ENCODE results near the gene LPP.
A peak's percentile ranks its signal among the peaks of the same experiment; 100 is the strongest.

LPP gene

DNA sequence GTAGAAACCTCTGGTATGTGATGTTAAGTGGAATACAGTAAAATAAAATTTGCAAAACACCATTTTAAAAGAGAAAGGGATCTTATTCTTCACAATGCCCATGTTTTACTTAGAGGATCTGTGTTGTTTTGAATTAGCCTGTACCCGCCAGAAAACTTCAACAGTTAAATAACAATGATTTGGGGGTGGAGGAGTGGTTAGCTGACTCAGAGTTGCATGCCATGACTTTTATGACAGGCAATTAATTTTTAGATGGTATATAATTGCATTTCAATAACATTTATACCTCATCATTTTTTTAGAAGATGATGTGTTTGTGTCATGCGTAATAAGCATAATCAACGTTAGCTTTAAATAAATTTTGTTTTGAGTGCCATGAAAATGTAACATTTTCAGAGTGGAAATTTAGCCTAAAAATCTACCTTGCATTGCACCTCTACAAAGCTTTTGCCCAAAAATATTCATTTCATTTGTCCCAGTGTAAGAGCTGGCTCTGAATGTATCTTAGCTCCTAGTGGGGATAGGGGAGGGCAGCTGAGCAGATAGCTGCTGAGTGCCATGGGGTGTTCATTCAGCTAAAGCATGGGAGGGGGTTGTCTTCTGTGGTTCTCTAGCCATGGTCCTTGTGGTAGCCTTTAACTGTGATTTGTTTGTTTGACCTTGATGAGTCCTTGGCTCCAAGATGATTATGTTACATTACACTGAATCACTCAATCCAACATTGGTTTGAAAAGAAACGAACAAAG lies 379.8 kb downstream of the LPP start:
- DNase-seq, result no peak

DNA sequence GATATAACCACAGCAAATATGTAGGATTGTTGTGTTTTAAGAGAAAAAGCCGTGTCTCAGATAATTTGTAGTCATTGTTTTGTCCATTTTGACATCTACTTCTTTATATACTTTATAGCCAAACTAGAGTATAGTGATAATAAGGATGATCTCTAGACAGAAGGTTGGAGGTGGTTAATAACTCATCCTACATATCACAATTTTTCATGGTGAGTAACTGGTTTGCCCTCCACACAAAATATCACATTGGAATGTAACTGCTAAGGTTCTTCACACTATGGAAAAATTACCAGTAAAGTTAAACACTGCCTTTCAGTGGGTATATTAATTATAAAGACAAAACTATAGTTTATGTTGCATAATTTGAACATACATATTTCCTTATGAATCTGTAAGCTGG lies 380.7 kb downstream of the LPP start:
- no peak for DNase-seq

DNA sequence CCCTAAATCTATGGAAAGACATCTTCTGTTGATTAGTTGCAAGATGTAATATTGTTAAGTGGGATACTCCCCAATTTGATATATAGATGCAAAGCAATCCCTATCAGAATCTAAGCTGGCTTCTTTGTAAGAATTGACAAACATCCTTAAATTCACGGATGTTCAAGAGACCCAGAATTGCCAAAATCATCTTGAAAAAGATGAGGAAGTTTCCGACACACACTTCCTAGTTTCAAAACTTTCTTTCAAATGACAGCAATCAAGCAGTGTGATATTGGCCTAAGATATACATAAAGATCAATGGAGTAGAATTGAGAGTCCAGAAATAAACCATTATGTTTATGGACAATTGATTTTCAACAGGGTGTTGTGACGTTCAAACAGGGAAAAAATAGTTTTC lies 383.6 kb downstream of the LPP start:
- DNase-seq, result no peak

DNA sequence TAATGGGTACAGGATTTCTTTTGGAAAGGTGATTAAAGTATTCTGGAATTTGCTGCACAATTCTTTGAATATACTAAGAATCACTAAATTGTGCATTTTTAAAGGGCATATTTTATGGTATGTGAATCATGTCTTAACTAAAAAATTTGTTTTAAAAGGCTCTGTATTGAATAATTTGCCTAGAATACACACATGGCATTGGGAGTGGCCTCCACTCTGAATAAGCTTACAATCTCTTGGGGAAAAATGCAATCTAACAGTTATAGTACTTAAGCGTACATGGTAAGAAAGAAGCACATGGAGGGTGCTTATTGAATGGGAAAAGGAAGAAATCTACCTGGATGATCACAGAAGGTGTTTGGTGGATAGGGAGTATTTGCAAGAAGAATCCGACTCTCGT lies 385.1 kb downstream of the LPP start:
- no peak for DNase-seq

DNA sequence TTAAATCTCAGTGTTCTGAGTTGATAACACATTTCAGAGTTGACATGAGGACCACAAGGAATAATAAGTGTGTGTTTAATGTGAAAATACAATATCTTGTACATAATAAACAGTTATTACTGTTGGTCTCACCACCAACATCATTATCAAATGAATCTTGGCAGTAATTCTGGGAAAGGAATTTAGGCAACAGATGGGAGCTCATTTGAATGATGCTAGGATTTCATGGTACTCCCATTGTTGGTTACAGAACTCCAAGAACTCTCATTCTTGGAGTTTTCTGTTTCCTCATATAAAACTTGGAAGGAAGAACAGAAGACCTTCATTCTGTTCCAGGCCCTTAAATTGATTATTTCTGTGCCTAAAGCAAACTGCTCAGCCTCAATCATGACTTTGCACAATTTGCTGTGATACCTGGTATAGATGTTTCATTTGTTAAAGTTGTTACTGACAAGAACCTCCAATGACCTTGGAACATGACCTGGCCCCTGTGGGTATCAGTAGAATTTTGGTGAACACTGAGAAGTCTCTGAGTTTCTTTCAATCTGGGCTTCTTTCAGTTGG lies 385.8 kb downstream of the LPP start:
- DNase-seq, result no peak

DNA sequence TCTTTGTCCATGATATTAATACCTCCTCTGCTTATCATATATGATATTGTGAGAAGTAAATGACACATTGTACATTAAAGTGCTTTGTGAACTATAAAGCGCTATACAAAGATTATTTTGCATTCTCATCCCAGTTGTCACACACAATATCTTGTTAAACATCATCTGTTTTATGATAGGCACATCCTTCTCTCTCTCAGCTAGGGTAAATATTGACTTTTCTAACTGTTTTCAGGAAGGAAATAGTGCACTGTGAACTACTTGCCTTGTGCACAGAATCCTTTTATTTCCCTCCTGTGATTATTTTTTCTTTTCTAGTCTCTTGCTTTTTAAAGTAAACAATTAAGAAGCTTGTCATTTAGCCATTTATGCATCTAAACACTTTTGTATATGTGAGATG lies 388.2 kb downstream of the LPP start:
- DNase-seq, result no peak

DNA sequence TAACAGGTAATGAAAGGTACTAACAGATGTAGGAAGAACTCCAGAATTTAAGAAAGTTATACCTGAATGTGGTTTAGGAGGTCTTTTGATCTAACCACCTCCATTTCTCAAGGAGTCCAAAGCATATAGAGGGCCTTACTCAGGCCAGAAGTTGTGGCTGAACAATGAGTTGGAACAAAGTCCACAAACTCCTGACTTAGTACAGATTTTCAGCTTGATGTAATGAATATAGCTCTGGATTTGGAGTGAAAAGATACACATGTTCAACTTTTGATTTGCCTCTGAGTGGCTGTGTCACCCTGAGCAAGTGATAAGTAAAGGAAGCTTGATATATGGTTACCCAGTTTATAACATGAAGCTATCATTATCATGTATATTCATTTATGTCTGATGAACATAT lies 390.1 kb downstream of the LPP start:
- no peak for DNase-seq

DNA sequence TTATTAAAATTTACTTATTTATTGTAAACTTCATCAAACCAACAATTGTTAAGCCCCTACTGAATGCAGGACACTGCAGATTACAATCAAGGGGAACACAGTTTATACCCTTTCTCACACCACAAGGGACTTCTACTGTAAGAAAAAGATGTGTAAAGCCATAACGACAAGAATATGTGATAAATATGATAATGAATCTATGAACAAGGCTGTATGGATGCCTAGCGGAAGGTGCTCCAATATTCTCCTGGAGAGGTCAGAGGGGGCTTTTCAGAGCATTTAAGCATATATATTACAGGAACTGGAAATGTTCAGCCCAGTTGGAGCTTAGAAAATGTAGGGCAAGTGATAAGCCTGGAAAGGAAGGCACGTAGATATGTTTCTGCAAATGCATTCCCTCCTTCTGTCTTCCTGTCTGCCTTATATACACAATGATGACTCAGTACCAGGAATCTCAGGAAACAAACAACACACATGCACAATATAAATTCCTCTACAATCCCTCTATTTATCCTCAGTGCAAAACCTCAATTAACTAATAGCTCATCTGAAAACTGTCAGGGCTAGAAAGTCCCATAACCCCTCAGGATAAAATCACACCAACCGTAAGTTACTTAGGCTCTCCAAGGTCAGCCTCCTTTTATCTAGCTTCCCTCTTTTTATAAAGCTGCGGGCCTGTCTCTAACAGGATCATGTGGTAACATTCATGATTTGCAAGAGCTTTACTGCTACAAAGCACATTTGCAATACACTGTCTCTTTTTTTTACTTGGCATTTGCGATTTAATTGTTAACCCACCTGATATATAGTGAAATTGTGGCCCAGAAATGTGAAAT lies 393.1 kb downstream of the LPP start:
- DNase-seq, result no peak

DNA sequence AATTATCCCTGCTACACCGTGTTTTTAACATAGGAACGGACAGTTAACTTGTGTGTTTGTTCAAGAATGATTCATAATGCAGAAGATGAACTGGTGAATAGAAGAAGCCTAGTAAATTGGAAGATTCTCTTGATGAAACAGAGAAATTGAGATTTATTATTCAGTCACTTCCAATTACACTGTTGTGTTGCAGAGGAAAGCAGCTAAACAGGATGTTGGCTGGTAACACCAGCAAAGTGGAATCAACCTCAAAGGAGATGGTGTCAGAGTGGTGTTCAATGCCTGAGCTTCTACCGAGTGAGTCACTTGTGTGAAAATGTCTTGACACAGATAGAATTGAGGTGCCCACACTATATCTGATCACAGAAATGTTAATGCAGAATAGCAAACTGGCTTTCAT lies 399.6 kb downstream of the LPP start:
- DNase-seq, result no peak

DNA sequence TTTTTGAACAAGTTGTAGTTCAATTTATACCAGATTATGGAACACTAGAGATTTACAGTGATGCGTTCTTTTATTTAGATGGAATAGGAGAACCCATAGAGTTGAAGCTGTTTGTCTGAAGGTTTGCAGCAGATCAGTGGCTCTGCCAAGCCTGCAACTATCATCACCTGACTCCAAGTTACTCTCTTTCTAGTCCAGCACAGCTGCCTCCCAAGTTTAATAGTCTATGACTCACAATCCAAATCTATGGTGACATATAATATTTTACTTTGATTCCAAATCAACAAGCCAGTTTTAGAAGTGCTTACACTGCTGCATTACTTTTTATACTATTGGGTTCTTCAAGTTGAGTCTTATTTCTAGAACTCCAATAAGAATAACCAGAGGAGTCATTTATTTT lies 400.4 kb downstream of the LPP start:
- no peak for DNase-seq

DNA sequence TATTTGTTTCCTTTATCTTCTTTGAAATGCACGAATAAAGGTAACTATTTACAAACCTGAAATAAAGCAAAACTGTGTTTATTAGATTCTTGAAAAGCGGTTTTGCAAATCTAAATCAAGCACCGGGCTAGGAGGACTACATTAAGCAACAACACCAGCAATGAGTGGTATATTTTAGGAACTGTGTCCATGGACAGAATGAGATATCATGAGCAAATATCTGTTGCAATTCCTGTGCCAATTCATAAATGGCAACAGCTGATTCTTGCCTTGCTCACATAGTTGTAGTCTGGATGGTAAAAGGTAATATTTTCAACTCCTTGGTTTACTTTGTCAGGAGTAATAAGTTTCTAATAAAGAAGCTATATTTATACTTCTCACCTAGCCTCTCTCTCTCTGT lies 403.3 kb downstream of the LPP start:
- no peak for DNase-seq

DNA sequence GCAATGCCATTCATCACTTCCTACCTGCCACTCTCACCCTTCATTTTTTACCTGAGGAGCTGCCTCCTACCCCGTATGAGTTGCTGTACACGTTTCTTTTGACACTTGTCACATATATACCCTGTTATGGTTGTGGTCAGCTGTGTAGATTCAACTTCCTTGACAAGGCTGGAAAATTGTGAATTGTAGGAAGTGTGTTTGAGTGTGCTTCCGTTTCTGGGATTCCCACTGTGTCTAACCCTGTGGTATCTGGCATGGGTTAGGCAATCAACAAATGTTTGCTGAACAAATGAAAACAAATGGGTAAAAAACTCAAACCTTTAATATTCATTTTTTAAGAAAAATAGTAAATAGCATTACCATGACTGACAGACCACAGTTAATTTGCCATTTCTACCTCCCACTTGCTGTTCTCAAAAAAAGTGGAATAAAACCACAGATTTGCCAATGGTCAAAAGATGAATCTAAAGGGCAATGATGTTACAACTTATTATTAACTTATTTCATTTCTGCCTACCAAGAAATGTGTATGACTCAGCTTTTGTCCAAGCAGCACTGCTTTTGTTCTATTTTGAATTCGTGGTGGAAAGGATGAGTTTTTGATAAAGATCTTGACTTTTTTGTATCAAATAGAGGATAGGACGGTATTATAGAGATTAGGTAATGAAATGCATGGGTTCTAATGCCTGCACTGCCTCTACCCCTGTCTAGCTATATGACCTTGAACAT lies 404.6 kb downstream of the LPP start:
- no peak for DNase-seq

DNA sequence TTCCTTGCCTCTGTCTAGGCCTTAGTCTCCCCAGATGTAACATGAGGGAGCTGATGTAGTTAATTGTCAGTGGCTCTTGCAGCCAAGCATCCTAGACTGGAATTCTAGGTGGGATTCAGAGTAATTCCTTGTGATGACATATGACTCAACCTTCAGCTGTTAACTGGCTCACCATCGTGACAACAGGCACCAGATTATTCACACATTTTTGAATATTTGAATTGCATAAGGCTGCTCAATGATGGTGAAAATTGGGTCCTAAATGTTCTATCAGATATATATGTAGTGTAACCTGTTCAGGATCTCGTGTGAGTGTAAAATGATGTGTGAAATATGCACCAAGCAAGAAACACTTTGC lies 405.1 kb downstream of the LPP start:
- DNase-seq, result no peak

DNA sequence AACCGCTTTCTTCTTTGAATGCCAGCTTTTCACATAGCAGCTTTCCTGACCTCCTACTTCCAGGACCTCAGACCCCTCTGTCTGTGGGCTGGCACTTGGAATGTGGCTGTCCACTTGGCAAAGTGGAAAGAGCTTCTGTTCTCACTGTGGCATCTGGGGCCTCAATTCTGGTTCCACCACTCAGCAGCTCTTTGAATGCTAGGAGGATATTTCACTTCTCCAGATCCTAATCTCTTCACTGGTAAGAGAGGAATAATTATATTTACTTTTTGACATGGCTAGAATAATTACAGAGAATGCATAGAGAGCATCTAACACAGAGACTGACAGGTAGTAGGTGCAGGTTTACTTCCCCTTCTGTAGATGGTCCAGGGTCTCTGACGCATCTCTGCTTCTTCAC lies 405.9 kb downstream of the LPP start:
- no peak for DNase-seq

DNA sequence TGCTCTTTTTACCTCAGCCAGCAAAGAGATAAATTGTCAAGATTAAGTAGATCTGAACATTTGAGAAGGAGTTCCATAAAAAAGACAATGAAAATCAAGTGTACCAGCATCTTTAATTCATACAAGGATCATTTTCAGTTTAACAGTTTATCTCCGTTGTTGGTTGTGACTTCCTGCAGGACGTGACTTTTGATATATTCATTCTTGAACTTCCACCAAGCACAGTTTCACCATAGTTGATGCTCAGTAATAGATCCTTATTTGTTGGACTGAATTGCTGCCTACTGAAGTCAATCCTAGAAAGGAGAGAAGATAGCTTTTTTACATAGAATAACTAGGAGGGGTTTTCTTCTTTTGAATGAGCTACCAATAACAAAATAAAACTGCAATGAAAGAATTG lies 408.2 kb downstream of the LPP start:
- no peak for DNase-seq

DNA sequence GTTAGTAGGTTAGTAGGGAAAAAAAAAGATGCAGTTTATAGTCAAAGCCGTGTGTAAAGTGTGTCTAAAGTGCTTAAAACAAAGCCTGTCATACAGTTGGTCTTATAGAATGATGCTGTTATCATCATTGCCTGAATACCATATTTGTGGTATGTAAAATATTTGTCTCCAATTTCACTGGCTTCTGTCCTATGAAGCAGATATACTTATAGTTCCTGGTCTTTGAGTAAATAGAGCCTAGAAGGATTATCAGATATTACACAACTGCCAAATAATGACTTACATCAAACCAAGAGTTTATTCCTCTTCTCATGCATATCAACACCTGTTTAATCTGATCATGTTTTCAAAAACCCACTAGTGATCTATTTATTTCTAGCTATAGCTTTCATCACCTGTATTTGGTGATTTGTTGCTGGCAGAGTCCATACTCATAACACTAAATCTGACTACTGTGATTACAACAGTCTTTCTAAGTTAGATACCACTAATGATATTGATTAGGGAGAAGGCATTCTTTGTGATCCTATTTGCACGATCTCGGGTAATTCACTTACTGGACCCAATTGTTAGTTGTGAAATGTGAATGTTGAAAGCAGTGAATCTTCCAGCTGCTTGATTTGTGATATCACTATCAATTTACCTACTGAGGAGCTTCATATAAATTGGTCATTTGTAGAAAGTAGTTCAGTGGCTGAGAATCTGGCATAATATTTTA lies 413.7 kb downstream of the LPP start:
- DNase-seq, result no peak

DNA sequence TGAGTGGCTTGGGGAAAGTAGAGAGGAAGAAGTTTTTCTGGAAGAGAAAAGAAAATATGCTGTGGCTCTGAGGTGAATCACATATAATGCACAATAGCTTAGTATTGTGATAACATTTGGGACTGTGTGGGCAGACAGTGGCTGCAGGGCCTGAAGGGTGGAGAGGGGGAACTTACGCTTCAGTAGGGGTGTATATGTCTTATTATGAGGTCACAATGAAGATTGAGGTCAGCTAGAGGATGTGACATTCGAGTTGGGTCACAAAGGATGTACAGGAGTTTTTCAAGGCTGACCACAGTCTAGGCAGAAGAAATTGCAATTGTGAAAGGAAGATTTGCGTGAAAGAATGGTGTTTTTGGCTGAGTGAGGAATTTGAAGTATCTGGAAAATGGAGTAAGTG lies 414.8 kb downstream of the LPP start:
- DNase-seq, result no peak

DNA sequence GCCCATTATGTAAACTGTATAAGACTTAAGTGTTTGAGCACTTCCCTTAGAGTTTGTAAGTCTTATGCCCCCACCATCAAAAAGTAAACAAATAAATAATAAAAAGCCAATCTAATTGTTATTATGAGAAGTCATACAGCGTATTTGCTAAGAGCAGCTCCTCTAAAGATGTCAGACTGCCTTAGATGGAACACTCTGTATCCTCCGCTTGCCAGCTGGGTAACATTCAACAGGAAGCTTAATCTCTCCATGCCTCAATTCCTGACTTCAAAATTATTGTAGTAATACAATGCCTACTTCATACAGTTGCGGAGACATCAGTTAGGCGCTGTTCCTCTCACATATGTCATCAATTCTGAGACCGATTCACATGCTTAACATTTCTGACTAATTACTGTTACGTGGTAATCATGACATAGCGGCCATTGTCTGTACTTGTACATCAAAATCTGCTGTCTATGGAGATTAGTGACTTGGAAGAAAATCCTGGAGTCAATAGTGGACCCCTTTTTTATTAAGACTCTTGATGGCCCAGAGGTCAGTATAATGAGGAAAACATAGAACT lies 417.7 kb downstream of the LPP start:
- no peak for DNase-seq

DNA sequence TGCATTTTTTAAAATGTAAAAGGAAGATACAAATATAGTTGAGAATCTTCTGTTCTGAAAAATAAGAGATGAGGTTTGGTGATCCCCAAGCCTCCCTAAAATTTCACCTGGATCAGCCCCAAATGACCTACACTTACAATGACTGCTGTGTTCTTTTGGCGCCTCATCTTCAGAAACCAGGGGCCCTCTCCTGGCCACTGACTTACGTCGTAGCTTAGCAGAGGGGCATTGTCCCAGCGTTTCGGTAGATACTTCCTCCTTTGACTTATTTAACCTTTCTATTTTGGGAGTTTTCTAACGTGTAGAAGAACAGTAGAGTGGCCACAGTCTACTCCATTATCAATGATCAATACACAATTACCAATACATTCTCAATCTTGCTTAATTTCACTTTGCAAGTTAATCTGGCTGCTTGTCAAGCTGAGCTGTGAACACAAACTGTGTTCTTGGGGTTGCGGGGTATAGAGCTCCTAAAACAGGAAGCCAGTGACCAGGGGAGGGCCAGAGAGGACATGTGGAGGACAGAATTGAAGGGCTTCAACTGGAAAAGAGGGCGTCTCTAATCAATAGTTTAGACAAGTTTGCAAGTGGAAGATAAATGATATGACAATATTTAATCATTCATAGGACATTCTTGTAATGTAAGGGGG lies 419.5 kb downstream of the LPP start:
- peak; percentile 37 for DNase-seq

DNA sequence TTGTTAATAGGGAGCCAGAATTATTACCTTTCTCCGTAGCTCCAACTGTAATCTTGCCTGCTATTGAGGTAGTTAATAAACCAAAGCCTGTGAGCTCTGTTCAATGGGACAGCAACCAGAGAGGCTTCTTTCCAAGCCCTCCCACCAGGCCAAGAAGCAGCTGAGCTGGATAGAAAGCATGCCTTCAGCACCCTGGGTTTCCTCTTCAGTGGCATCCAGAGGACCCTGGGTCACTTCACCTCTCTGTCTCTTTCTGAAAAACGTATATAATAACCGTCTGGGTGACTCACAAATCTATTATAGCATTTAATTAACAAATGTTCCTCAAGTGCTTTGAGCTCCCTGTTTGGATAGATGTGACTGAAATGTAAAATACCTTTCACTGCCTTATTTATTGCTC lies 420.0 kb downstream of the LPP start:
- no peak for DNase-seq

DNA sequence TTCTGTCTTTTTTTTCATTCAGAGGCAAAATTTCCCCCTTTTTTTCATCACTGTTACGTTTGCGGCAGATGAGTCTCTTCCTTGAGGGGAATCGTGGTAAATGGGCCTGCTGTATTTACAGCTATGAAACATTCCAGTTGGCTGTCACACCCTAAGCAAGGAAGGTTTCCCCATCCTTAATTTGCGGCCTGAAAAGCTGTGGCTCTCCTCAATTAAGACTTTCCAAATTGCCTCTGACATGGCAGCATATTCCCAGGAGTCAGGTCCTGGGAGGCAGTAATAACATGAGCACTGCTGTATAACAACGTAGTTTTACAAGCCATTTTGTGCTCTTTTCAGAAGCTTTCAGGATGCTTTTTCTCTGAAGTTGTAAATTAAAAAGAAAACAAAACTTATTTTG lies 420.9 kb downstream of the LPP start:
- no peak for DNase-seq

DNA sequence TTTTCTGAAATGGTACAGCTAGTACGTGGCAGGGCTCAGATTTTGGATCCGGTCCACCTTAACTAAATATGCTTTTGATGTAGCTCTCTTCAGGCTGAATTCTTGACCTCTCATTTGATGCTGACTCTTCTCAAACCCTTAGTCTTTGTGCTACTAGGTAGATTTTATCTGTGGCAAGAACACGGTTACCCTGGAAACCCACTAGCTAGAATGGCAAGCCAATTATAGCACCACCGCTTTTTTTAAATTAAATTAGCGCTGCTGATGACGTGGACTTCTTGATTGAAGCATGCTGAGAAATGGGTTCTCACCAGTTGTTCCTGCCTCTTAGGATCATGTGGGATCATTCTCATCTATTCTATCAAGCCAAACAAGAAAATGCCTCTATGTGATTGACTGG lies 421.5 kb downstream of the LPP start:
- no peak for DNase-seq
